Kidney epithelial cell (primary cell): Measurements from ENCODE around the gene GPR3. TPM values are rescaled to one million over a fixed set of nuclear protein-coding genes. Genes with fewer than 3 reads are reported as not detected.

ENCODE experiments used
- DNase-seq: peaks from one replicate; pipeline ENCODE4 v3.0.0-alpha.2; 2010; ENCODE audit warnings: low read depth
- H3K27me3 ChIP-seq: 2 replicates; pipeline ENCODE4 v1.6.0; 2011; ENCODE audit warnings: low read length; ENCODE audit not compliant: control insufficient read depth, insufficient read depth
- H3K36me3 ChIP-seq: 2 replicates; pipeline ENCODE4 v1.5.1; 2011; ENCODE audit warnings: low read length; ENCODE audit not compliant: control insufficient read depth, insufficient read depth
- H3K4me3 ChIP-seq: 2 replicates; pipeline ENCODE4 v1.5.1; 2011; ENCODE audit warnings: low read depth, mild to moderate bottlenecking, control low read depth, low read length
- CTCF ChIP-seq: IDR thresholded peaks from 2 replicates; pipeline ENCODE4 v1.5.1; 2011; ENCODE audit warnings: mild to moderate bottlenecking, moderate library complexity, low read length, control low read depth, inconsistent platforms; ENCODE audit not compliant: insufficient read depth, poor library complexity, severe bottlenecking
- total RNA-seq: library from RNA; depleted of rRNA; stranded (reverse); fragments of >200 nt; gene quantifications from 2 replicates; pipeline ENCODE4 v1.2.3, GENCODE V29; 2015

Gene GPR3
- total RNA-seq, 1 donor from 2014 or later = 1.6 TPM

GRCh38 chr1:27397110-27397509 lies 4.7 kb downstream of the GPR3 start:
- Histone ChIP-seq H3K4me3 (no peak overlapping the region), H3K36me3 (no peaks in the 10 kb centered on the region), H3K27me3 (peaks cover 8% of the 10 kb centered on the region)
- TF ChIP-seq CTCF = no peak
- DNase-seq = no peak

GRCh38 chr1:27397749-27398148 lies 5.3 kb downstream of the GPR3 start:
- TF ChIP-seq CTCF = no peak
- H3K27me3 ChIP-seq = peaks cover 8% of the 10 kb centered on the region
- no peak overlapping the region for H3K4me3 ChIP-seq
- DNase-seq = no peak
- H3K36me3 ChIP-seq = no peaks in the 10 kb centered on the region

GRCh38 chr1:27398405-27399149 lies 6.2 kb downstream of the GPR3 start:
- H3K36me3 ChIP-seq = no peaks in the 10 kb centered on the region
- DNase-seq = no peak
- H3K4me3 ChIP-seq = no peak overlapping the region

GRCh38 chr1:27399251-27400025 lies 7.0 kb downstream of the GPR3 start:
- Histone ChIP-seq H3K36me3 (no peaks in the 10 kb centered on the region), H3K27me3 (peaks cover 8% of the 10 kb centered on the region), H3K4me3 (no peak overlapping the region)
- TF ChIP-seq CTCF = no peak
- DNase-seq = no peak

More at GRCh38 chr1:27398405-27399149, 6.2 kb downstream of the GPR3 start:
- TF ChIP-seq CTCF = no peak
- peaks cover 8% of the 10 kb centered on the region for H3K27me3 ChIP-seq

- Histone ChIP-seq H3K4me3 (no peak overlapping the region), H3K36me3 (no peaks in the 10 kb centered on the region), H3K27me3 (peaks cover 8% of the 10 kb centered on the region)
- DNase-seq = no peak
- no peak for TF ChIP-seq CTCF
These were observed 7.9 kb downstream of the GPR3 start for GRCh38 chr1:27400082-27400962.
